Activated CD4-positive, alpha-beta memory T cell treated with anti-CD3 and anti-CD28 coated beads, Interleukin-2, amount 10 ng/mL, durations not matched to agents 7 days and 5 days (primary cell): ENCODE data around the gene ROR1. TPM values are rescaled to one million over a fixed set of nuclear protein-coding genes. Genes with fewer than 3 reads are reported as not detected.

ENCODE experiments used
- CTCF ChIA-PET: fragments of 350-600 bp; sonication (Branson Sonifier 250); formaldehyde crosslinking; loops from one replicate; lab custom pipeline; 2021; ENCODE audit warnings: antibody characterized with exemption, inconsistent platforms; lab: Charles Lee
- POLR2A ChIA-PET: fragments of 350-600 bp; sonication (Branson Sonifier 250); formaldehyde crosslinking; loops from one replicate; lab custom pipeline; 2021; ENCODE audit warnings: antibody characterized with exemption; lab: Charles Lee
- DNase-seq: peaks from one replicate; pipeline ENCODE4 v3.0.0-alpha.2; 2020
- H3K27ac Mint-ChIP-seq: one replicate; pipeline ENCODE4 v1.8.0; 2021; ENCODE audit warnings: mild to moderate bottlenecking, mixed read lengths
- H3K27me3 Mint-ChIP-seq: one replicate; pipeline ENCODE4 v1.8.0; 2021; ENCODE audit warnings: mixed read lengths
- H3K36me3 Mint-ChIP-seq: one replicate; pipeline ENCODE4 v1.8.0; 2021; ENCODE audit warnings: low read depth, mixed read lengths
- H3K4me1 Mint-ChIP-seq: one replicate; pipeline ENCODE4 v1.8.0; 2021; ENCODE audit warnings: mixed read lengths
- H3K4me3 Mint-ChIP-seq: one replicate; pipeline ENCODE4 v1.8.0; 2021; ENCODE audit warnings: mild to moderate bottlenecking, mixed read lengths
- H3K9me3 Mint-ChIP-seq: one replicate; pipeline ENCODE4 v1.8.0; 2021; ENCODE audit warnings: mixed read lengths
- total RNA-seq, 2 experiments: library from RNA; stranded (reverse); gene quantifications; one replicate each; pipeline ENCODE4 v1.2.3, GENCODE V29; 2021

ROR1 gene
- total RNA-seq, 2 experiments from 2014 or later: 0.10 TPM; not detected in 1

GRCh38 chr1:64047549-64047996 is 273.8 kb downstream of the ROR1 start:
- DNase-seq: no peak
- ChIA-PET POLR2A (no interaction called here), CTCF (no interaction called here)
- H3K4me1 Mint-ChIP-seq: no peaks in the 10 kb centered on the region
- H3K27ac Mint-ChIP-seq: no peak overlapping the region
- no peaks in the 10 kb centered on the region for H3K9me3 Mint-ChIP-seq
- peaks cover 2% of the 10 kb centered on the region for H3K27me3 Mint-ChIP-seq
- no peak overlapping the region for H3K4me3 Mint-ChIP-seq
- no peaks in the 10 kb centered on the region for H3K36me3 Mint-ChIP-seq

DNA sequence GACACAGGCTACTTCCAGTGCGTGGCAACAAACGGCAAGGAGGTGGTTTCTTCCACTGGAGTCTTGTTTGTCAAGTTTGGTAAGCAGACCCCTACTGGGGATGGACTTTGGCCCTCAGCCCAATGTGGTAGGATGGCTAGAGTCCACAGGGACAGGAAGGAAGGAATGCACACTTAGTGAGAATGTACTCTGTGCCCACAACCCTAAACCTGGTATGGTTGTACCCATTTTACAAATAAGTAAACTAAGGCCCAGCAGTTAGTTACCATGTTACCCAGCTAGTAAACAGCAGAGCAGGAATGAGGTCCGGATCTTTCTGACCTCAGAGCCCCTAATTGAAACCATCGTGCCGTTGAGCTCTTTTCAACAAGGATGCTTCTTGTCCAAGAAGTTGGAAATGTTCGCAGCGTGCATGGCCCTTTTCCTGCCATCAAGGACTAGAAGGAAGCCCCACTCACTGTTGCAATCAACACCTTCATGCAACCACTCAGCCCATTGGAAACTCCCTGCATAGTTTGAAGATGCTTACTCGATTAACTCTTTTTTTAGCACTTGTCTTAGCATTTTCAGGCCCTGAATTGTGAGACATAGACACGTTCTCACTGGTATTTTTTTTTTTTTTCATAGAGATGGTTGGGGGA is 276.2 kb downstream of the ROR1 start:
- Mint-ChIP-seq H3K9me3 (no peaks in the 10 kb centered on the region), H3K4me1 (no peaks in the 10 kb centered on the region), H3K27me3 (peaks cover 2% of the 10 kb centered on the region), H3K4me3 (no peak overlapping the region), H3K27ac (no peak overlapping the region), H3K36me3 (no peaks in the 10 kb centered on the region)
- POLR2A ChIA-PET: no interaction called here
- DNase-seq: no peak
- CTCF ChIA-PET: no interaction called here

- DNase-seq: no peak
- no peaks in the 10 kb centered on the region for H3K36me3 Mint-ChIP-seq
- CTCF ChIA-PET: no interaction called here
Measured at GRCh38 chr1:64050601-64051000, 276.8 kb downstream of the ROR1 start.

GRCh38 chr1:64051796-64052195 is 278.0 kb downstream of the ROR1 start:
- no peaks in the 10 kb centered on the region for H3K4me1 Mint-ChIP-seq
- no peak overlapping the region for H3K27ac Mint-ChIP-seq
- H3K4me3 Mint-ChIP-seq: no peak overlapping the region
- no peak for DNase-seq
- H3K9me3 Mint-ChIP-seq: no peaks in the 10 kb centered on the region
- peaks cover 2% of the 10 kb centered on the region for H3K27me3 Mint-ChIP-seq
- POLR2A ChIA-PET: no interaction called here
- no peaks in the 10 kb centered on the region for H3K36me3 Mint-ChIP-seq
- CTCF ChIA-PET: no interaction called here

More at GRCh38 chr1:64050601-64051000, 276.8 kb downstream of the ROR1 start:
- Mint-ChIP-seq H3K27ac (no peak overlapping the region), H3K9me3 (no peaks in the 10 kb centered on the region), H3K4me1 (no peaks in the 10 kb centered on the region), H3K4me3 (no peak overlapping the region), H3K27me3 (peaks cover 2% of the 10 kb centered on the region)
- POLR2A ChIA-PET: no interaction called here

GRCh38 chr1:64052777-64053176 is 279.0 kb downstream of the ROR1 start:
- Mint-ChIP-seq H3K4me3 (no peak overlapping the region), H3K9me3 (no peaks in the 10 kb centered on the region), H3K27ac (no peak overlapping the region), H3K36me3 (no peaks in the 10 kb centered on the region), H3K27me3 (peaks cover 2% of the 10 kb centered on the region), H3K4me1 (no peaks in the 10 kb centered on the region)
- ChIA-PET CTCF (no interaction called here), POLR2A (no interaction called here)
- no peak for DNase-seq

DNA sequence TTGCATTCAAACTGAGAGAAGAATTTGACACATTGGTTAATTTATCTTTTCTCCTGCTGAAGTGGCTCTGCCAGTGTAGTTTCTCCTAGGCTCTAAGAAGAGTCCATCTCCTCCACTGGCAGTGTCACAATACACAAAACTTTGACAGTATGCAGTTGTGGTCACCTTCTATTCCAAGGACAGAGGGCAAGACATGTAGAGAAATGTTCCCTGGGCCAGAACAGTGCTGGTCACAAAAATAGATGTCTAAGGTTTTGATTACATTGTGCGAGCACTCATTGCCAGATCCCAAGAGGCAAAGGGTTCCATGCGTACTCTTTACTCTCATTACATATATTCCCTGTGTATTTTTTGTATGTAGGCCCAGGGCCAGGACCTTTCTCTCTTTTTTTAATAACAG is 281.5 kb downstream of the ROR1 start:
- H3K27ac Mint-ChIP-seq: no peak overlapping the region
- POLR2A ChIA-PET: no interaction called here
- H3K4me1 Mint-ChIP-seq: no peaks in the 10 kb centered on the region
- peaks cover 7% of the 10 kb centered on the region for H3K27me3 Mint-ChIP-seq
- no peak overlapping the region for H3K4me3 Mint-ChIP-seq
- H3K9me3 Mint-ChIP-seq: no peaks in the 10 kb centered on the region
- DNase-seq: no peak
- H3K36me3 Mint-ChIP-seq: no peaks in the 10 kb centered on the region
- CTCF ChIA-PET: no interaction called here

- Mint-ChIP-seq H3K27ac (no peak overlapping the region), H3K4me1 (peaks cover 5% of the 10 kb centered on the region), H3K27me3 (peaks cover 12% of the 10 kb centered on the region)
Measured at GRCh38 chr1:64059556-64059955, 285.7 kb downstream of the ROR1 start.

GRCh38 chr1:64060611-64061302 is 286.9 kb downstream of the ROR1 start:
- H3K4me1 Mint-ChIP-seq: peaks cover 5% of the 10 kb centered on the region
- no peaks in the 10 kb centered on the region for H3K9me3 Mint-ChIP-seq
- H3K27ac Mint-ChIP-seq: no peak overlapping the region
- H3K36me3 Mint-ChIP-seq: no peaks in the 10 kb centered on the region
- no peak overlapping the region for H3K4me3 Mint-ChIP-seq
- peaks cover 12% of the 10 kb centered on the region for H3K27me3 Mint-ChIP-seq
- no peak for DNase-seq
- POLR2A ChIA-PET: no interaction called here
- CTCF ChIA-PET: no interaction called here

More at GRCh38 chr1:64059556-64059955, 285.7 kb downstream of the ROR1 start:
- Mint-ChIP-seq H3K36me3 (no peaks in the 10 kb centered on the region), H3K9me3 (no peaks in the 10 kb centered on the region), H3K4me3 (no peak overlapping the region)
- ChIA-PET POLR2A (no interaction called here), CTCF (no interaction called here)
- no peak for DNase-seq

GRCh38 chr1:64061430-64062104 is 287.8 kb downstream of the ROR1 start:
- peaks cover 5% of the 10 kb centered on the region for H3K4me1 Mint-ChIP-seq

DNA sequence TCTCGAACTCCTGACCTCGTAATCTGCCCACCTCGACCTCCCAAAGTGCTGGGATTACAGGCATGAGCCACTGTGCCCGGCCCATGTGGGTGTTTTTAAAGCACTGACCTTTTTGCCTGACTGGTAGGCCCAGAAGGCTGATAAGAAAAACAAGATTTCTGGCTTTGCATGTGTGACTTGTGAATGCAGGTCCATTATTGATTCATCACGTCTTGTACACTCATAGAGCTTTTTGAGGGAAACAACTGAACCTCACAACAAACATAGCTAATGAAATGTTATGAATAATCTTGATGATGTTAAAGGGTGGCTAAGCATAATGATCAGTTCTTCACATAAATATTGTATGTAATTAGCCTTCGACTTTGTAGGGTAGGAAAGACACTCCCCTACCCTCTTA is 288.7 kb downstream of the ROR1 start:
- ChIA-PET CTCF (no interaction called here), POLR2A (no interaction called here)
- H3K27me3 Mint-ChIP-seq: peaks cover 12% of the 10 kb centered on the region
- DNase-seq: no peak
- H3K4me1 Mint-ChIP-seq: peaks cover 5% of the 10 kb centered on the region
- no peaks in the 10 kb centered on the region for H3K9me3 Mint-ChIP-seq
- no peaks in the 10 kb centered on the region for H3K36me3 Mint-ChIP-seq
- H3K27ac Mint-ChIP-seq: no peak overlapping the region
- H3K4me3 Mint-ChIP-seq: no peak overlapping the region

More at GRCh38 chr1:64061430-64062104, 287.8 kb downstream of the ROR1 start:
- ChIA-PET POLR2A (no interaction called here), CTCF (no interaction called here)
- Mint-ChIP-seq H3K36me3 (no peaks in the 10 kb centered on the region), H3K9me3 (no peaks in the 10 kb centered on the region), H3K4me3 (no peak overlapping the region), H3K27me3 (peaks cover 12% of the 10 kb centered on the region), H3K27ac (no peak overlapping the region)
- no peak for DNase-seq

DNA sequence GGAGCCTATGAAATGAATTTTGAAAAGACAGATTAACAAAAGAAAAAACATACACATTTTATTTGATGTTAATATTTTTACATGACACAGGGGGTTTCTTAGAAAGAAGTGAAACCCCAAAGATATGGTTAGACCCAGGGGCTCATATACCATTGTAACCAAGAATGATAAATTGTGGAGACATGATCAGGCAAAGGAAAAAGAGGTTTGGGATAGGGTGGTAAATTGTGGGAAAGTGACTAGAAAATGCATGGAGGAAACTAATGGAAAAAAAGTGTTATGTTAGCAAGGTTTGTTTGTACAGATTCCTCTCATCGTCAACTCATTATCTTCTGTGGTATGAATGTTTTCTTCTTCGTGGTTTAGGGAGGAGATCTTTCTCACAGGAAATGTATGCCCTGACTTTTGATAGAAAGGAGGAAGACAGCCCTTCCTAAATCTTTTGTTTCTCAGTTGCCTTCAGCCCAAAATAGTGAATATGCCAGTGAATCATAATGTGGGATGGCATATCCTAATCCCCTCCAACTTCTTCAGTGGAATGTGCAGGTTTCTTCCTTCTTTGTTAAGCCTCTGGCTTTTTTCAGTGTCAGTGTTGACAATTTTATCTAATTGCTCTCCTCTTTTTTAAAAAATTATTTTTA is 289.2 kb downstream of the ROR1 start:
- DNase-seq: no peak
- CTCF ChIA-PET: no interaction called here
- no peaks in the 10 kb centered on the region for H3K9me3 Mint-ChIP-seq
- no peak overlapping the region for H3K4me3 Mint-ChIP-seq
- H3K4me1 Mint-ChIP-seq: peaks cover 5% of the 10 kb centered on the region
- H3K27me3 Mint-ChIP-seq: peaks cover 12% of the 10 kb centered on the region
- no peaks in the 10 kb centered on the region for H3K36me3 Mint-ChIP-seq
- no peak overlapping the region for H3K27ac Mint-ChIP-seq
- POLR2A ChIA-PET: no interaction called here

GRCh38 chr1:64065571-64065970 is 291.8 kb downstream of the ROR1 start:
- ChIA-PET POLR2A (no interaction called here), CTCF (interaction anchor here (1.3 kb wide), 1 partner anchor 72 kb away, joined by 5 read pairs; no protein-coding TSS in a partner anchor)
- Mint-ChIP-seq H3K36me3 (no peaks in the 10 kb centered on the region), H3K27ac (no peak overlapping the region), H3K4me3 (no peak overlapping the region), H3K9me3 (no peaks in the 10 kb centered on the region), H3K4me1 (peaks cover 5% of the 10 kb centered on the region), H3K27me3 (peaks cover 6% of the 10 kb centered on the region)
- DNase-seq: no peak
